Activated CD8-positive, alpha-beta memory T cell treated with anti-CD3 and anti-CD28 coated beads, Interleukin-2, amount 50 U/mL, for 1 hour (primary cell): ENCODE measurements around the gene VASH1.

ENCODE experiments used
- DNase-seq: peaks from one replicate; pipeline ENCODE4 v3.0.0-alpha.2; 2020; ENCODE audit errors: extremely low read depth

The VASH1 gene

DNA sequence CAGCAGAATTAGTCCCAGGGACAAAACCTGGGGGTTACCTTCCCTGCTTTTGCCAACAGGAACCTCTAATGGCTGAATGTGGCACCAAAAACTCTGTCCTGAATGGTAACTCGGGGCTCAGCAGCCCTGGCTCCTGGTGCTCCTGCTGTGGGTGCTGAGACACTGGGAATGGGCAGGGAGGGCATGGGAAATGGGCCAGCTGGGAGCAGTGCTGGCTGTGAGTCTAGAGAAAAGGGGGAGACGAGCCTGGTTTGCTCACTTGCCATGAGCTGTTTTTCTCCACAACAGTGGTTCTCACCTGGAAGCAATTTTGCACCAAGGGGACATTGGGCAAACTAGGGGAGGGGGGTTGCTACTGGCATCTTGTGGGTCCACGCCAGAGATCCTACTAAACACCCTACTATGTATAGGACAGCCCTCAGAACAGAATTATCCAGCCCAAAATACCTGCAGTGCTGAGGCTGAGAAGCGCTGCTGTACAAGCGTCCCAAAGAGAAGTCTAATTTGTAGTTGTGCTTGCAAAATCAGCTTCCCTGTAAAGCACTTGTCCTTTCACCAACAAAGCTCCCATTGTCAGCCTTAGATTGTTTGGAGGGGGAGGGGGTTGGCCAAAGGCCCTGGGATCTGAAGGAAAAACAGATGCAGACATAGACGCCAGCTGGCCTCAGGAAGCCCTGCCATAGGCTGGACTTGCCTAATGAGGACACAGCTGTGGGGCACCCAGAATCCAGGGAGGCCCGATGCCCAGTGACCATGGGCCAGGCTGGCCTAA is 68.6 kb downstream of the VASH1 start:
- no peak for DNase-seq

DNA sequence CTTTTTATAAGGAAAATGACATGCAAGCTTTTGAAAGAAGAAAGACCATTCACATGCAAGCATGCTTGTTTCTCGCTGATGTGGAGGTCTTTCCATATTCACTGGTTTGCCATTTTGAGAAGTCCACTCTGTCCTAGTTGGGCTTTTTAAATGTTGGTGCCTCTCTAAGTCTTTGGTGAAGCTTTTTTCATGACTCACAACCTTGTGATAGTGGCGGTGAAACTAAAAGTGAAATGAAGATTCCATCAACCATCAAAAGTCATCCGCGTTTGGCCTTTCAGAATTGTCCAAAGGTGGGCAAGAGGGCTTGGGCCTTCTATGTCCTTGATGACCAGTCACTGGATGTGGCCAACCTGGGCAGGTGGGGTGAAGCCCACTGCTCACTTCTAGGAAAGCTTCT is 69.3 kb downstream of the VASH1 start:
- no peak for DNase-seq

DNA sequence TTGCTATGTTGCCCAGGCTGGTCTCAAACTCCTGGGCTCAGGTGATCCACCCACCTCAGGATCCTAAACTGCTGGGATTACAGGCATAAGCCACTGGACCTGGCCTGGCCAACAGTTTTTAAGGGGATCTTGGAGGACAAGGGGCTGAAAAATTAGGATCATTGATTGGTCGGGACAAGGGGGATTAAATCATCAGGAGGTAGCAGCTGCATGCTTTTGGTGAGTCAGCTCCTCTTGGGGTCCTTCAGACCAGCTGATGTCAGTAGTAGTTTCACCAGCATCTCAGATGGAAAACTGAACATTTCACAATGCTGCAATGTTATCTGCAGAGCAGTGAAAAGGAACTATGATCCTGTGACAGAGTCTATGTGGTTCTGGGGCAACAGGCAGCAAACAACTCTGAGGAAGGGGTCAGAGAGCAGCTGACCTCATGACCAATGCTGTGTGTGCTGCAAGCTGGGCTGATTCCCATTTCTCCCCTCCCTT is 71.3 kb downstream of the VASH1 start:
- no peak for DNase-seq
